Stimulated activated CD8-positive, alpha-beta memory T cell treated with anti-CD3 and anti-CD28 coated beads, Interleukin-4, amount 100 ng/mL, for 4 hours (primary cell): ENCODE data around the gene TMPRSS4.

ENCODE experiments used
- DNase-seq, 2 donors: peaks; one replicate each; pipeline ENCODE4 v3.0.0-alpha.2; 2020; ENCODE audit warnings: low read depth in 2 of 2, low spot score in 1 of 2

TMPRSS4 gene

GRCh38 chr11:118079491-118079890 is 2.6 kb downstream of the TMPRSS4 start:
- DNase-seq, result no peak

DNA sequence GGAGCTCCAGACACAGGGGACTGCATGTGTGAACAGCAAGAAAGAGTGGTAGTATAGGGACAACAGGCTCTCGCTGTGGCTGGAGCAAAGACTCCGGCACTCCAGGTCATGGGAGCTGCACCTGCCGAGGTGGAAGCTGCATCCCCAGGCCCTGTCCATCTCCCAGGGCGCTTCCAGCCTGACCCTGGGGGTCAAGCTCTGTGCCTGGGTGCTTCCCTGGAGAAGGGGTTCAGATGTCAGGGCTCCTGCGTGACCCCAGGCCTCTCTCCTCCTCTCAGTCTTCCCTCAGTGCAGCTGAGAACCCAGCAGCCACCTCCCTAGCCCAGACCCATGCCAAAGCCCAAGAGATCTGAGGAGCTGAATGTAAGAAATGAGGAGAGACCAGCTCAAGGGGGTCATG is 3.4 kb downstream of the TMPRSS4 start:
- DNase-seq, result no peak

DNA sequence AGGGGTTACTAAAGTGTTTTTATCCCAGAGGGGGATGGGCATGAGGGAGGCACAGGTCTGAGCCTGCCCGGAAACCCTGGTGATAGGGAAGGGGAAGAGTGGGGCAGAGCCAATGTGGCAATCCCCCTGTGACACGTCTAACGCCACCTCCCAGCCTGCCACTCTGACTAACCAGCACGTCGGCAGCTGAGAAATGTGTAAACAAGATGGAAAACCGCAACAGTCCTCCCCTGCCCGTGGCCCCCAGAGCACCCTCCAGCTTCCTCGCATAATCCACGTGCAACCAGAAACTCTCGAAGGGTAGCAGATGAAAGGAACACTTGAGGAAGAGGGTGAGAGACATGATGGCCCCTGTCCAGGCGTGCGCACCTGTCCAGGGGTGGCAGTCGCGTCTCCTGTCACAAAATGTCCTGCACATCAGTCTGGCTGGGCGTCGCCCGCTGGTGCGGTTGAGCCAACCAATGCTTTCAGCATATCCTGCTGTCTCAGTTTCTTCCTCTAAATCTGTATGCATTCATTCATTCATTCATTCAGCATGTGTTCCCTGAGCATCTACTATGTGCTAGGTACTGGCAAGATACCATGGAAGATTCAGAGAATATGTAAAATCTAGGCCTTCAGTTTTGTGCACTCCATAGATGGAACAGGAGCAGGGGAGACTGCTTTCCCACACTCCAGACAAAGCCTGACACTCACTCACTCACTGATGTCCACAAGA is 4.5 kb downstream of the TMPRSS4 start:
- no peak for DNase-seq

DNA sequence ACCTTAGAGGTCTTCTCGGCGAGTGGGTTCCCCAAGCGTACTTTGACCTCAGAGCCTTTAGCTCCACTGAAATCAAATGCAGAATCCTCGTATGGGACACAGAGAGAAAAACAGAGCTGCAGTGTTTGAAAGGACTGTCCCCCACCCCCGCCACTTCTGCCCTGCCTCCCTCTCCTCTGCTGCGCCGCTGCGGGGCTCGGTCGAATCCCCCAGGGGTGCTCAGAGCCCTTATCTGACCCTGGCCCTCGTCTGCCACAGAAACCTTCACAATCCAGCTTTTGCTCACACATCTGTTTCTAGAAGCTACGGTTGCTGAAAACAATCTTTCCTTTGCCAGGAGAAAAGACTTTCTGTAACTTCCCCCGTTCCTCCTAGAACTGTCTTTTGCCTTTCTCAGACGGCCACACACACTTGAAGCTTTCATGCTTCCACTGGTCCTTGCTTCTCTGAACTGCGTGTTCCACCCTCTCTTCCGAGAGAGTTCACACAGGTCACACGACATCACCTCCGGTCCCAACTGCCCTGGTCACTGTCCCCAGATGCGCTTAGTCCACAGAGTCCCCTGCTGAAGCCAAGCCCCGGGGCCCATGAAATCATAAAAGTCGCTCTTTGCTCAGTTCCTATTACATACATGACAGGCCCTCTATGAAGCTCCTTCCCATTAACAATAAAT is 6.1 kb downstream of the TMPRSS4 start:
- no peak for DNase-seq

- no peak for DNase-seq
These were observed 7.4 kb downstream of the TMPRSS4 start for GRCh38 chr11:118084247-118084646.

GRCh38 chr11:118084656-118085055 is 7.8 kb downstream of the TMPRSS4 start:
- DNase-seq, result no peak

- DNase-seq, result no peak
These were observed 10.3 kb downstream of the TMPRSS4 start, which contains the start of gene SMIM35 for GRCh38 chr11:118086913-118087768. Gene SMIM35 (minus strand): TSS chr11:118086963. CDS start chr11:118086757, 206 bp downstream.

DNA sequence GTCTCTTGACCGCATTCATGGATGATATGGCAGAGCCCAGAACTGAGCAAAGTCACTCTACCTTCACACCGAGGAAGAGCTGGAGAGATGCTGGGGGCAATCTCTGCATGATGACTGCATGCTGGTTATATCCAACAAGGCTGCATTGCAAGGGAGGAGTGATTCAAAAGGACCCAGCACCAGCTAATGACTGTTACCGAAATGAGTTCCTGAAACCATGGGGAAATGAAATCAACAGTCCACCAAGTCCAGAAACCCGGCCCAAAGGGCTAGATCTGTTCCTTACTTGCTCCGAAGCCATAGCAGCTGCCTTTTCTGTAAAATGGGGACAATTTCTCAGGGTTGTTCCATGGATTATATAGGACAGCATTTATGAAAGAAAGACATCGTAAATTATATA is 11.1 kb downstream of the TMPRSS4 start:
- no peak for DNase-seq

GRCh38 chr11:118088531-118088930 is 11.7 kb downstream of the TMPRSS4 start:
- DNase-seq, result no peak

- no peak for DNase-seq
These were observed 13.8 kb downstream of the TMPRSS4 start for GRCh38 chr11:118090545-118091162.

DNA sequence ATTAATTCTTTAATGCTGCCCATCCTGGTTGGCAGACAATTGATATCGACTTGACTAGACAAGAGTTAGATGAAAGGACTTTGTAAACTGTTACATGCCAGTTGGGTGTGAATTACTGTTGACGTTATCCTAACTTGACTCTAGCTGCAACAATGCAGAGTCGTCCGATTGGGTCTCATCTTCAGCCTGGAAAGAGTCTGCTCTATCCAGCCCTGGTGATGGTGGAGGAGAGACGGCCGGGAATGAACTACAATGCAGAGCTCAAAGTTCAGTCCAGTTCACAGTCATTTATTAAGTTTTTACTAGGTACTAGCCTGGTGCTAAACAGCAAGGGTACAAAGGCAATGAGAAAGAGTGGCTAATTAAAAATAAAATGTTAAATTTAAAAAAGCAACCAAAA is 14.8 kb downstream of the TMPRSS4 start:
- DNase-seq, result no peak

GRCh38 chr11:118092907-118093571 is 16.2 kb downstream of the TMPRSS4 start:
- no peak for DNase-seq

- no peak for DNase-seq
These were observed 18.6 kb downstream of the TMPRSS4 start for GRCh38 chr11:118095493-118095892.

- no peak for DNase-seq
These were observed 19.1 kb downstream of the TMPRSS4 start for GRCh38 chr11:118095967-118096367.

- DNase-seq, result no peak
These were observed 22.3 kb downstream of the TMPRSS4 start for GRCh38 chr11:118098996-118099837.

DNA sequence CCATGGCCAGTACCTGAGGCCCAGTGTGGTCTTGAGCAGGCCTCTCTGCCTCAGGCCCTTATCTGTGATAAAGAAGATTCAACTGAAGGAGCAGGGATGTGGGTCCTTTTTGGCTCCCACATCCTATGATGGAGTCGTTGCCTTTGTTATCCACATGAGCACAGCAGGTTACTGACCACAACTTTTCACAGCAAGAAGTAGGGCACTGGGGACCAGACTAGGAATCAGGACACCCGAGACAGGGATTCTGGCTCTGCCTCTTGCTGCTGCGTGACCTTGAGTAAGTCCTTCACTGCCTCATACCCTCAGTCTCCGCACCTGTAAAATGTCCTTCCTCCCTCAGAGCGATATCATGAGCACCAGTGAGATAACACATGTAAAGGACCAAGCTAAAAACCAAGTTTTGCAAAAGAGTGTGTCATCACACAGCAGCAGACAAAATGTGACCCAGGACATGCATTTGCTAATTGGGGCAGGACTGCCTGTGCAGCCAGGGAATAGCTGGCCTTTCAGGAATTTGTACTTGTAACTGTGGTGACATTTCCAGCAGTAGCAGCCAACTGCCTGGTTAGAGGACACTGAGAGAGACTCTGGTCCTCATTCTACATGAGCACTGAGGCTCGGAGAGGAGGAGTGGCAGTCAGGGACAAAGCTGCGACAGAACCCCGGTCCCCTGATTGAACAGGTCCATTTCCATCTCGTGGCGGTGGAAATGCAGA is 23.1 kb downstream of the TMPRSS4 start:
- DNase-seq, result no peak

DNA sequence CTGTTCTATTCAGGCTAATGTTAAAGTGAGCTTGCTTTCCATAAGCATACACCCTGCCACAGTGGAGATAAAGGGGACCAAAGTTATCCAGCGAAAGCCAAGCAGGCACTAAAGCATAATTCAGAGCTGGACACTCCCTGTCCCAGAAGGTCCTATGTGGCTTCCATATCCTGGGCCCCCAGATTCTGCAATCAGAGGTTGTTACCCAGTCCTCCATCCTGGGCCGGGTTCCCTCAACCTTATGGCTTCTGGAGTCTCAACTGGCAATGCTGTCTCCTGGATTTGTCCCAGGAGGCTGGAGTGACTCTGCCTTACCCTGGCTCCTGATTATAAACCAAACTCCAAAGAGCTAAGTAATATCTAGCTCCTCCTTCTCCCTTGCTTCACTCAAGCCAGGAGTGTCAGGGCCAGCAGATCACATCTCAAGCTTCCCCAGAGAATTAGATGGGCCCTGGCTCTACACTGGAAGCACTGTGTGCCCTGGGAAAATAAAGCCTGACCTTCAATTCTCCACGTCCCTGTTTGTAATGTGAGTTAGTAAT is 23.9 kb downstream of the TMPRSS4 start:
- no peak for DNase-seq

DNA sequence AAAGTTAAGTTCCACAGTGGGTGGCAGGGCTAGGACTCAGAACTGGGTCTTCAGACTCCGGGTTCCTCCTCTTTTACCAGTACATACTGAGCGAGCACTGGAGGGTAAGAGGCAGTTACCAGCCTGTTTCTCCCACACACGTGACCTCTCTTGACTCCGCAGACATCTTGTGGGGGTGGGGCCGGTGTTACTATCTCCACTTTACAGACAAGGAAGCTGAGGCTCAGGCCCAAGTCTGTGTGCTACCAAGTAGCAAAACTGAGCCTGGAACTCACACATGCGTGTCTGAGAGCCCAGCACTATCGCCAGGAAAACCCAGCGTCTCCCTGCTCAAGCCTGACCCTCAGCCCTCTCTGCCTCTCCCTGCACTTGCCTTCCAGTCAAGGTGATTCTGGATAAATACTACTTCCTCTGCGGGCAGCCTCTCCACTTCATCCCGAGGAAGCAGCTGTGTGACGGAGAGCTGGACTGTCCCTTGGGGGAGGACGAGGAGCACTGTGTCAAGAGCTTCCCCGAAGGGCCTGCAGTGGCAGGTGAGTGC is 25.9 kb downstream of the TMPRSS4 start:
- DNase-seq, result no peak

- no peak for DNase-seq
These were observed 27.6 kb downstream of the TMPRSS4 start for GRCh38 chr11:118104491-118104890.
